GM12891 (cell line): Measurements from ENCODE around the gene NHSL1.

Experiments
- DNase-seq: peaks from one replicate; pipeline ENCODE4 v3.0.0; 2011; ENCODE audit warnings: low spot score; ENCODE audit not compliant: insufficient read length
- FAIRE-seq: peaks from 2 replicates; lab custom pipeline; 2011; peaks lifted over from hg19 to GRCh38; lab: Jason Lieb, UNC
- PAX5 ChIP-seq: IDR thresholded peaks from 2 replicates; pipeline ENCODE4 v1.6.1; 2011; ENCODE audit warnings: low read length, moderate library complexity, mild to moderate bottlenecking; ENCODE audit not compliant: insufficient read depth, severe bottlenecking
- POLR2A ChIP-seq: IDR thresholded peaks from 2 replicates; pipeline ENCODE4 v1.6.1; 2011; ENCODE audit warnings: low read depth, low read length, control low read depth
- POLR2AphosphoS5 ChIP-seq: IDR thresholded peaks from 2 replicates; pipeline ENCODE4 v1.6.1; 2011; ENCODE audit warnings: low read depth, low read length, control low read depth
- POU2F2 ChIP-seq: IDR thresholded peaks from 2 replicates; pipeline ENCODE4 v1.6.1; 2011; ENCODE audit warnings: low read depth, mild to moderate bottlenecking, control low read depth, low read length, moderate library complexity
- SPI1 ChIP-seq: IDR thresholded peaks from 2 replicates; pipeline ENCODE4 v1.6.1; 2011; ENCODE audit warnings: low read depth, low read length, control low read depth
- TAF1 ChIP-seq: IDR thresholded peaks from 2 replicates; pipeline ENCODE4 v1.6.1; 2011; ENCODE audit warnings: low read depth, low read length, control low read depth

Gene NHSL1

DNA sequence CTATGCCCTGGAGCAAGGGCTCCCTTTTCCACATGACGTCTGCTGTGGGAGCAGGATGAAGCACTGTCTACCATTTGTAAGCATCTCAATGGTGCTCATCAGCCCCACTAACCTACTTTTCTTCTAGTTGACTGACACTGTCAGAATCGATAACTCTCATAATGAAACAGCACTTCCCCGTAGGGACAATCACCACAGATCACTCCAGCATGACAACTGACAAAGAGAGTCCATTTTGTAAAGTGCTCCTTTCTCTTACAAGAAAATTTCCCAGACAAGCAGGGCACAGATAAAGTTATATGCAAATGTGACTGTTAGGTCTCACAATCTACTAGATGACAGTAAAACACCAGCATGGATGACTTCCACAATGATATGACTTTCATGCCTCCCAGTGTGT lies 48.8 kb downstream of the NHSL1 start:
- FAIRE-seq (peak; percentile 79), DNase-seq (no peak)
- TF ChIP-seq POLR2AphosphoS5: no peak
- TF ChIP-seq SPI1: peak; percentile 36; the same call in 1 of the 2 replicates

- TF ChIP-seq POLR2A (no peak), POU2F2 (no peak), POLR2AphosphoS5 (no peak), TAF1 (no peak), SPI1 (no peak), PAX5 (no peak)
- FAIRE-seq (no peak), DNase-seq (no peak)
These were observed 52.5 kb downstream of the NHSL1 start for GRCh38 chr6:138446821-138447220.

- DNase-seq (no peak), FAIRE-seq (no peak)
- TF ChIP-seq TAF1: no peak
- no peak for TF ChIP-seq POU2F2
- TF ChIP-seq SPI1: no peak
- no peak for TF ChIP-seq POLR2A
- TF ChIP-seq PAX5: no peak
- TF ChIP-seq POLR2AphosphoS5: no peak
These were observed 55.3 kb downstream of the NHSL1 start for GRCh38 chr6:138443979-138444378.

DNA sequence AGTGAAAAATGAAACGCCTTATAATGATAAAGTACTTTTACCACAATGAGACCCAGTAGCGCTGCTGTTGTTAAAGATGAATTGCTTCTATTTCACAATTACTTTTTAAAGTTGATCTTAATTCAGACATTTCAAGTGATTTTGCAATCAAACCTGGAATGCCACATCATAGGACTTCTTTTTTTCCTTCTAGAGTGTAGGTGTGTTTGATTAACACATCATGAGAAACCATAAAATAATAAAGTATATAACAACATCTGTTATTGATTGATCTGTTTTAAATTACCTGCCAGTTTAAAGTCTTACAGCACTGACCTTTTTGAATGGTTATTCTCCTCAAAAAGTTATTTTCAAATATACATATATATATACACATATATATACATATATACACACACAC lies 56.6 kb downstream of the NHSL1 start:
- TF ChIP-seq POLR2AphosphoS5: no peak
- TF ChIP-seq SPI1: no peak
- no peak for TF ChIP-seq PAX5
- no peak for TF ChIP-seq POLR2A
- TF ChIP-seq POU2F2: no peak
- no peak for TF ChIP-seq TAF1
- no peak for FAIRE-seq

DNA sequence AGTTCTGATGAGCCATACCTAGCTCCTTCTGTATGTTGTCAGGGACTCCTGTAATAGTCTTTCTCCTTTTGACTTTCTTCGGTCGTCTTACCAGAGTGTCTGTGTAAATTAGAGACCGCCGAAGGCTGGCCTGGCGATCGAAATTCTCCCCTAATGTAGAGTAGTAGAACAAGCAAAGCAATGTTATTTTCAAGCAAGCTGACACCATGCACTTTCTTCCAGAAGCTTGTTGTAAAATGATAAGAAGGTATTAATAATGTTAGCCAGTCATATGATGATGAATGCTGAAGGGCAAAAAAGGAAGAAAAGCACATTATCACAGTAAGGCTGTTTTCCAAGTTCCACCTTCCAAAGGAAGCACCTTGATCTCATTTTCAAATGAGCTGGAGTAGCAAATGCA lies 57.3 kb downstream of the NHSL1 start:
- no peak for TF ChIP-seq POLR2A
- no peak for TF ChIP-seq TAF1
- TF ChIP-seq POLR2AphosphoS5: no peak
- no peak for TF ChIP-seq PAX5
- no peak for TF ChIP-seq POU2F2
- TF ChIP-seq SPI1: no peak
- FAIRE-seq (no peak), DNase-seq (no peak)

More for the DNA sequence above, 56.6 kb downstream of the NHSL1 start:
- DNase-seq: no peak

- FAIRE-seq (no peak), DNase-seq (no peak)
- TF ChIP-seq SPI1: 0 out of 2 replicates have a peak, but pooled peaks have one; percentile 19
- no peak for TF ChIP-seq POLR2A
These were observed 58.4 kb downstream of the NHSL1 start for GRCh38 chr6:138440758-138441357.

- no peak for FAIRE-seq
- no peak for DNase-seq
- no peak for TF ChIP-seq POLR2A
These were observed 59.0 kb downstream of the NHSL1 start for GRCh38 chr6:138440296-138440695.

DNA sequence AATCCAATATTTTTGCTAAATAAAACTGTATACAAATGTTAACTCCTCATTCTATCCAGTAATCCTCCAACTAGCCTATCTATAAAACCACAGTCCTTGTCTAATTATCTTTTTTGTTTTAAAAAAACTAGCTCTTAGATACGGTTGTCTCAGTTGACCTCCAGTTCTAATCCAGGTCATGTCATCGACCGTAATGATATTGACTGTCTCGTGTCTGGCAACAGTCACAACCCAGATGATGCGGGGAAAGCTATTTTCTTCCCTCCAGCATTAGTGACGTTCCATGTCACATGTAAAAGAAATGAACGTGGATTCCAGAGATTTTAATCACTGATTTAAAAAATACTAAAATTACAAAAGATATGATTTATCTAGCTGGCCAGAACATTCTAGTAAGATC lies 59.7 kb downstream of the NHSL1 start:
- no peak for TF ChIP-seq PAX5
- TF ChIP-seq POLR2A: no peak
- no peak for TF ChIP-seq TAF1
- TF ChIP-seq POLR2AphosphoS5: no peak
- no peak for TF ChIP-seq SPI1
- TF ChIP-seq POU2F2: no peak
- FAIRE-seq: no peak

DNA sequence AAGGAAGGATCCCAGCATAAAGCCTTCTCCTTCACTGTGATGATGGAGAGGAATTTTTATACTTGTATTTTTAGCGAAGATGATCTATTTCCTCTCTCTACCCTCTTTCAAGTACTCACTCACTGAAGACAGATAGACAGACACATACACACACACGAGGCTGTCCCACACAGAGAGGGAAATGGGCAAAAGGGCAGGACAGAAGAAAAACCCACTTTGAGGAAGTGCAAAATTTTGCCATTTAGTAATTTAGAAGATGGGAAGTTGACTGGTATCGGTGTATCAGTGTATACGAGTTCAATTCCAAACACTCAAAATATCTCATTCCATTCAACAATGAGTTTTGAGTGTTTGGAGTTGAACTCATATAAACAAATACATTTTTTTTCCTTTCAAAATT lies 64.4 kb downstream of the NHSL1 start:
- TF ChIP-seq POU2F2 (no peak), POLR2A (no peak), PAX5 (no peak), SPI1 (no peak), POLR2AphosphoS5 (no peak), TAF1 (no peak)
- no peak for FAIRE-seq
- no peak for DNase-seq

More for the DNA sequence above, 59.7 kb downstream of the NHSL1 start:
- no peak for DNase-seq

DNA sequence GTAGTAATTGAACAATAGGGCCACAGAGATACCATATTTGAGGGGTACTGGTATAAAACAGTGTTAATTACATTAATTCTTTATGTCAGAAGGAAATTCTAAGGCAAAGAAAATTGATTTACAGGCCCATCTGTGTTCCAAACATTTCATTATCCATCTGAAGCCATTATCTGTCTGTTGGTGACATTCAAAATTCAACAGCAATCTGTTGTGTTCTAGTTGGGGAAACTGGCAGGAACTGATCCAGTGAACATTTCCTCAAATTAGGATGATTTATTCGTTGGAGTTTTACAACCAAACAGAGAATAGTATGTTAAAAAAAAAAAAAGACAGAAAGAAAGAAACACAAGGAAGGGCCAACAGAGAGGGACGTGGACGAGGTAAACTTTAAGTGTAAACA lies 65.2 kb downstream of the NHSL1 start:
- FAIRE-seq (no peak), DNase-seq (no peak)
- TF ChIP-seq POU2F2 (no peak), PAX5 (no peak), SPI1 (no peak), POLR2A (no peak), POLR2AphosphoS5 (no peak), TAF1 (no peak)

DNA sequence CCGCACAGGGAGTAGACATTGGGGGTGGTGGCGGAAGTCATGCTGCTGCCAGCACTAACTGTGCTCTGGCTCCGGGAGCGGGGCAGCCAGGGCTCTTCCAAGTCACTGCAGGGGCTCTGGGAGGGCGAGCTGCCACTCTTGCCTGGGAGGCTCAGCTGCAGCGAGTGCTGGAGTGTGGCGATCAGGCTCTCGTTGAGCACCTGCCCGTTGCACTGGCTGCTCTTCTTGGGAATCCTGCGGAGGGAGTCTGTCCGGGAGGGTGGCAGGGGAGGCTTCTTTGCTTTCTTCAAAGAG lies 67.3 kb downstream of the NHSL1 start:
- FAIRE-seq (no peak), DNase-seq (no peak)
- TF ChIP-seq POU2F2 (no peak), PAX5 (no peak), POLR2A (no peak), POLR2AphosphoS5 (no peak), SPI1 (no peak), TAF1 (no peak)
